NCI-H82 treated with DMSO at 0.1 percent for 48 hours (cell line): ENCODE data around the gene RIMBP2.

Source experiments
- DNase-seq: peaks from one replicate; lab custom pipeline; 2025; ENCODE audit not compliant: unreplicated experiment; lab: John Stamatoyannopoulos, UW

RIMBP2 gene

DNA sequence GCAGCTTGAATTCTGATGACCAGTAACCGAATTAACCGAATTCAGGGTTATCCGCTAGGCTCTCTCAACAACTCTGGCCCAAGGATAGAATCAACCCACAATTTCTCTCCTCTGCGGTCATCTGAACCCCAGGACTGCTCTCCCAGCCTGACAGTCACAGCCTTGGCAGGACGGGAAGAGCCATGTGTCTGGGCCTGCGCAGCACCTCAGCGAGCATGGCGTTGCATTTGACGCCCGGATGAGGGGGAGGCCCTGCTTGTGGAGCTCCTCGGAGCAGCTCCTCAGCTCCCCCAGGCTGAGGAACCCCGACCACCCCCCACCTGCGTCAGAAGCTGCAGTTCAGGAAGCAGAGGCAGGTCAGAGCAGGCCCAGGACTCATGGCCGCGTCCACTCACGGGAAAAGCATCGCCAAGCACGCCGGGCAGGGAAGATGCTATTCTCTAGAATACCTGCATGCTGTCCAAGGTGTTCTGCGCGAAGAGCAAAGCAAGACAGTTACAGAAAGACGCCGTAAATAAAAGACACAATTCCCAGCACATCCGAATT is 247.3 kb downstream of the RIMBP2 start:
- DNase-seq = no peak

DNA sequence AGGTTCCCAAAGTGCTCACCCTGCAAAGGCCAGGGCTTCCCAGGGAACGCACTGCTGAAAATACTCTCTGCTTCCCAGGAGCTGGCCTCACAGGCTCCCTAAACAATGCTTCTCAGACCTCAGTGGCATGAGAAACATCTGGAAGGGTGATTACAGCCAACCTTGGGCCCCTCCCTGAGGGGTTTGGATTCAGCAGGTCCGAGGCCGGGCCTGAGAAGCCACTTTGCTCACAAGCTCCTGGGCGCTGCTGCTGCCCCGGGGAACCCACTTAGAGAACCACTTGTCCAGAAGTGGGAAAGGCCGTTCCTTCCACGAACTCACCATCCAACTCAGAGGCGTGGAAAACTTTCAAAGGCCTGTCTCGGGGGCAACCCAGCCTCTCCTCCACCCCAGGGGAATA is 247.9 kb downstream of the RIMBP2 start:
- no peak for DNase-seq

DNA sequence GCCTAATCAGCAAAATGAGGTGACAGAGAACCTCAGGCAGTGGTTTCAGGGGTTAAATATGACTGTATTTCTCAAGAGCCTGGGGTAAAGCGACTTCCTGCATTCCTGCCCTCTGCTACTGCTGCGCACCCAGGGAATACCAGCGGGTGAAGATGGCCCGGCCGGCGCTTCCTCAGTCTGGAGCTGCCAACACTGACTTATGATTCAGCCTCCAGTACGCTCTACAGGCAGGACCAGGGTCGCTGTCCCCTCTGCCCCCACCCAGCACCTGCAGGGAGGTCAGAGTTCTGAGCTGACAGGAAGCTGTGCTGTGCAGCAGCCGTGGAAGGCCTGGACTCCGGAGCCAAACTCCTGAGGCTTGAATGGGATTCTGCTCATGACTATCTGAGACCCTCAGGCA is 250.5 kb downstream of the RIMBP2 start:
- DNase-seq = no peak

DNA sequence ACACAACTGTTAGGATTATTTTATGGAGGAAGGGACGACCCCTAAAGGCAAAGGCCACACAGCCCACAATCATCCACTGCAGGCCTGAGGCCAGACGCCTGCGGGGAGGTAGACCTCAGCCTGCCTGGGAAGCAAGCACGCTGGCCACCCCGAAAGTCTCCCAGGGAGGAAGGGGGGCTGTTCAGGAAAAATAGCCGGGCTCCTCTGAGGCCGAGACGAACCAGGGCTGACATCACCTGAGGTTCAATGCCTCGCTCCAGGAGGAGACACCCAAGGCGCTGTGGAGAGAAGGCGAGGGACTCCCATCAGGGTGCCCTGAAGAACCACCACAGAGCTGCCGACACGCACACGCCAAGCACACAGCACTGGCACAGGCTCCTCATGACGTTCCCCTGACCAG is 251.1 kb downstream of the RIMBP2 start:
- DNase-seq = no peak

DNA sequence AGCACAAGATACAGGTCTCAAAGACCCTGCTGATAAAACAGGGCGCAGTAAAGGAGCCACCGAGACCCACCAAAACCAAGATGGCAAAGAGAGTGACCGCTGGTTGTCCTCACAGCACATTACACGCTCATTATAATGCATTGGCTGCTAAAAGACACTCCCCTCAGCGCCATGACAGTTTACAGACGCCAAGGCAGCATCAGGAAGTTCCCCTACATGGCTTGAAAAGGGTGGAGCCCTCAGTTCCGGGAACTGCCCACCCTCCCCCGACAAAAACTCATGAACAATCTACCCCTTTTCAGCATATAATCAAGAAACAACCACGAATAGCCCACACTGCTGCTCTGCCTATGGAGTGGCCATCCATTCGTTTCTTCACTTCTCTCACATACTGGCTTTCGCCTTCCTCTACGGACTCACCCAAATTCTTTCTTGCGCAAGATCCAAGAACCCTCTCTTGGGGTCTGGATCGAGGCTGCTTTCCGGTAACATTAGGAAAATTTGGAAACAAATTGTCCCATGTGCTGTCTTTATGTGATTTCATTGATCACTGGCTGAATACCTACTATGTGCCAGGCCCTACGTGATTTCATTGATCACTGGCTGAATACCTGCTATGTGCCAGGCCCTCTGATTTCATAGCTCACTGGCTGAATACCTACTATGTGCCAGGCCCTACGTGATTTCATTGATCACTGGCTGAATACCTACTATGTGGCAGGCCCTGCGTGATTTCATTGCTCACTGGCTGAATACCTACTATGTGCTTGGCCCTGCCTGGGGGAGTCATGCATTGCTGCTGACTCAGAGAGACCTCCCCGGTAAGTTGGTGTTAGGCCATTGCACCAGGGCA is 252.1 kb downstream of the RIMBP2 start:
- DNase-seq = no peak

DNA sequence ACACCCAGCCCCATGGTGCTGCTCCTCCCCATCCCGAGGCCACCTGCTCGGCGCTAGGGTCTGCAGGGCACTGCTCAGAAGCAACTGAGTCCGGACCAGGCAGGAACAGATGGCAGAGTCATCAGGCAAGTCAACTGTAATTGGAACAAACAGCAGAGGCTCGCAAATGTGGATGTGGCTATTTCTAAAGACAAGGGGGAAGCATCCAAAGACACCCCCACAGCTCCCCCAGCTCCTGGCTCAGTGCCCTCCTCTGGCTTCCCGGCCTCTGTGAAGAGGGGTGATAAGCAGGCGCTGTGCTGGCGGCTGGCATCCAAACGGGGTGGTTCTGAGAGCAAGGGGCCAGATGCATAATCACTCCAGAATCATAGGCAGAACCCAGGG is 252.8 kb downstream of the RIMBP2 start:
- DNase-seq = no peak

DNA sequence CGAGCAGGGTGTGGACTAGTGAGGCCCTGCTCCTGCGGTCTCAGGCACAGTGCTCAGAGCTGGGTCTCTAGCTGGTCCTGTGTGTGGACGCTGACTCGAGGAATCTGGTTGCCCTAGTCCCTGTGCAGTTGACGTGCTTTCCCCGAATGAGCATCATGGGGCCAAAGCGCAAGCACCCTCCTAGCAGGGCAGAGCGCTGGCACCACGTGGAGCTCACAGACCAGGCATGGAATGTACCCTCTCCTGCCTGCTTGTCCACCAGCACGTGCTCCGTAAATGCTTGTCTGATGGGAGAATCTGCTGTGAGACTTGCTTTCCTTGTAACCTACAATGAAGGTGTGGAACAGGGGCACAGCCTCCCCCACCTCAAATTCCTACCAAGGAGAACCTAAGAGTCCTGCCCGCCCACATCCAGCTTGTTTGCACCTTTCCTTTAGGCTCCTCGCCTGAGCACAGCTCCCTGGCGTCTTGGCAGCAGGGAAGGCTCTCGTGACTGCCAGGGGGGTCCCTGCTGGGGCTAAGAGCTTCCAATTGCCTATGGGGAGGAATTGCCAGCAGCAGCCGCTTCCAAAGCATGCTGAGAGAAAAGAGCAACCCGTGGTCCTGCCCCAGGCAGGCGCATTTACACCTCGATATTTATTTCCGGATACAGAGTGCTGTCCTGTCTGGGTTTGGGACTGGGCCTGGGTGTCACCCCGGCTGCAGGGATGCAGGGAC is 253.4 kb downstream of the RIMBP2 start:
- no peak for DNase-seq

DNA sequence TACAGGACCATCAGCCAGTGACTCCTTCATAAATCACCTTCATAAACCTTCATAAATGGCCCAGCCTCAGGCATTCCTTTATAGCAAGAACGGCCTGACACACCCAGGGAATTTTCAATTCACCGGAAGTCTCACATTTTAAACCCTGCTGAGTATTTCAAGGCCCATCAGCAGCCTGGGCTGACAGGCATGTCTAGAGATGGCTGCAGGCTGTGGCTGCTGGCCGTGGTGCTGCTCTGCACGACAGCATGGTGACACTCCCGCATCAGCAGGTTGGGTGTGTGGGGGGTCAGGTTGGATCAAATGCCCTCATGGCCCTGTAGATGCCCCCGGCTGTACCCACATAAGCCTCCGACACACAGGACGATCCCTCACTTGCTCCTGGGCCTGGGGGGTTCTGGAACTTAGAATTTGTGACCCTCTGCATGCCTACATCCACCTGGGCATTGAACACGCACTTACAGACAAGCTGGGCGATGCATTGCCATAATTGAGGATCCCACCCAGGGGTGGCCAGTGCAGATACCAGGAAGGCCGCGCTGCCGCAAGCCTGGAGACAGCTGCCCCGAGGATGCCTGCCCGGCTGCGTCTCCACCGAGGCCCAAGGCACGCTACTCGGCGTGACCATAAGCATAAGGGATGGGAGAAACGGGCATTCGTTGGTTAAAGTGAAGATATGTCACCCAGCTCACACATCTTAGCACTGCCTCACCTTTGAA is 254.1 kb downstream of the RIMBP2 start:
- DNase-seq = no peak

DNA sequence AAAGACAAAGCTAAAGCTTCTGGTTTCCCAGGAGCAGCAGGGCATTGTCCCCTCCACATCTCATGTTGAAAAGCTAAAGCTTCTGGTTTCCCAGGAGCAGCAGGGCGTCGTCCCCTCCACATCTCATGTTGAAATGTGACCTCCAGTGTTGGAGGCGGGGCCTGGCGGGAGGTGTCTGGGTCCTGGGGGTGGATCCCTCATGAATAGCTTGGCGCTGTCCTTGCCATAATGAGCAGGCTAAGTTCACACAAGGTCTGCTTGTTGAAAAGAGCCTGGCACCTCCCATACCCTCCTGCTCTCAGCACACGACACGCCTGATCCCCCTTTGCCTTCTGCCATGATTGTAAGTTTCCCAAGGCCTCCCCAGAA is 254.7 kb downstream of the RIMBP2 start:
- no peak for DNase-seq

DNA sequence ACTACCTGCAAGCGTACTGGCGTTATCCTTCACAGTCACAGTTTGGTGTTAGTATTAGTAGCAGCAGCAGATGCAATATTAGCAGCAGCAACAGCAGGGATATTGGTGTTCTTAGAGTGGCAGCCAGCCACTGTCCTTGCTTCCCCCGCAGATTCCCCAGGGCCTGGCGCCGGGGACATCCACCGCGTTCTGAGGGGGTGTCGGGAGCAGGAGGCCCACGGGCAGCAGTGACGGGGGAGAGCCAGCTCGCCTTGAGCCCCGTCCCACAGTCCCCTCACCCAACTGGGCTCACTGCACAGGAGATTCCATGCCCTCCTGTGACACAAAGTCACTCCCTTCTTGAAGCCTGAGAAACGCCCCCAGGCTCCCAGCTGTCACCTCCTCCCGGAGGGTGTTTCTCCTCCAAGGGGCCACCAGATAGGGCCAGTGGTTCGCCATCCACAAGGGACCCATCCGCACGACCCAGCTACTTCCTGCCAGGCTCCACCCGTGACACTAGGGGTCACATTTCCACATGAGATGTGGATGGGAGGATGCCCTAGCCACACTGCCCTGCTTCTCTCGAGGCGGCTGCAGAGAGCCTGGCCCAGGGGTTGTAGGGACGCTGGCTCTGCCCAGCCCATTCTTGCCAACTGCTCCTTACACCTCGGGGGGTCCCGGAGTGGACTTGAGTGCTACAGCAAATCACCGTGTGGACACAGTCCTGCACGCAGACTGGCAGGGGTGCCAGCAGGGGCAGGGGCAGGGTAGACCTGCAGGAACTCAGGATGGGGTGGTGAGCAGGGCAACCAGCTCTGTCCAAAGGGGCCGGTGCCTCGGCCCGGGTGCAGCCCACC is 255.3 kb downstream of the RIMBP2 start:
- no peak for DNase-seq

DNA sequence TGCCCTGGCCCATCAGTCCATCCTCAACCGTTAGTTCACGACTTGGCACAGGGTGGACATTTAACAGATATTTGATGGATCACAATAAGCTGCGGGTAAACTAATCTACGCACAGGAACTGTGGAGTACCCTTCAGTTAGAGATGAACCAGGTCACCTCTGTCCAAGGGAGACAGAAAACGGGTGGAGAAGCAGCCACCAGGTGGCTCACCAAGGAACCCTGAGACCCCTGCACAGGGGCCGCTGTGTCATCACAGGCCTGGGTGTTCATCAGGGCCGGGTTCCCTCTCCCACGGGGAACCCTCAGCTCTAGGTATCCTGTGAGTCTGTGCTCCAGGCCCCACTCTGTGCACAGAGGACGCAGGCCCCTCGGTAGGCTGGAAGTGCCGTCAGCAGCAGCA is 256.2 kb downstream of the RIMBP2 start:
- DNase-seq = no peak

DNA sequence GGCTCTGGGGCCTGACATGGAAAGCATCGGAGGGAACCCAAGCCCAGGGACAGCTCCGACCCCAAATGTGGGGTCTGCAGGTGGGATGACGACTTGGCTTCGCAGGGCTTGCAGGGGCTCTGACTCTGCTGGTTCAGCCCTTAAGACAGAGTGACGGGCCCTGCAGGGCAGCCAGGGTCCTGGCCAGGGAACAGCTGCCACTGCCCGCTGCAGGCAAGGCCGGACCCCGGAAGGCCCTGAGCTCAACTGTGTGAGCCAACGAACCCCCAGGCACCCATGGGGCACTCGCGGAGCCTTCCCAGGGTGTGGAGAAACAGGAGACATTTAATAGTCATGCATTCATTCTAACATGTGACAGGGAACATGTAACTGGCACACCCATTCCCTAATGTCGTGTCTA is 257.8 kb downstream of the RIMBP2 start:
- no peak for DNase-seq

DNA sequence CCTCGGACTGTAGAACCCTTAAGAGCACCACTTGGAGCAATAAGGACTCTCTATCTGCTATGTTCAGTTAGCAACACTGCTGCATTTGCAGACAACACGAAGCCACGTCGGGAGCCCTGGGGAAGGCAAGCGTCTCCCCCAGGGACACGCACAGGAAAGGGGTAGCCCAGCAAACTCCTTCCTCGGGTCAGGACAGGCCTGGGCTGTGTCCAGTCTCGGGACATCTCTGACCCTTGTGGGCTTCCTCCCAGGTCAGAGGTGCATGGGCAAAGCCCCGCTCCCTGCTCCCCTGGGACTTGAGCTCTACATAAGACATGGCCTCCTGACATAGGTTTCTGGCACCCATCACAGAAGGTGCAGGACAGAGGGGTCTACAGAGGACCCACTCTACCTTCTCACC is 258.9 kb downstream of the RIMBP2 start:
- DNase-seq = no peak

DNA sequence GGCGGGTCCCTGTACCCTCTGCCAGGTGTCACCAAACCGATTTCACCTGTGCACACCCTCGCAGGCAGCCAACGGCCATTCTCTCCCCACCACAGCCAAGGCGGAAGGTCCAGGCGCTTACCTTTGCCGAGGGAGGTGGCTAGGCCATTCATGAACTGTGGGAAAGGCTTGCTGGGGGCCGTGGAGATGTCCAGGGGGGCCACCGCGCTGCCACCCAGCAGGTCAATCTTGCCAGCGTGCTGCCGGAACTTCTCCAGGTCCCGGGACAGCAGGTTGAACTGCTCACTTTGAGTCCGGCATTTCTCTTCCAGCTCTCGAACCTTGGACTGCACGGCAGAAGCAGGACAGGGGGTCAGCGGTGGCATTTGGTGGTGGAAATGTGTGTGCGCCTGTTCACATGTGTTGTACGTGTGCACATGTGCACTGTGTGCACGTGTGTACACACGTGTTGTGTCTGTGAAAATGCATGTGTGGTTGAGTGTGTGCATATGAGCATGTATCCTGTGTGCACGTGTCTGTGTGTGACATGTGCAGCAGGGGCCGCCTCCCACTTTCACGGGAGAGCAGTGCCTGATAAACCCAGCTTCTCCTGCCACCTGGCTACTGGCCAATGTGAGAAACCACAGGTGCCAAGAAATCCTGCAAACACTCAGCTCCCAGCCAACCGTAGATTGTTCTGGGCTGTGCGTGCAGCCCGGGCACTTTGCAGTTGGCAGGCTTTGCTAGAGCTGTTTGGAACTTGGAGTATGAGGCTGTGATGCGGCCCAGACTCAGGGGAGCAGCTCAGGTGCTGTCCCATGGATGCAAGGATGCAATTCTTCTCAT is 259.5 kb downstream of the RIMBP2 start:
- no peak for DNase-seq

DNA sequence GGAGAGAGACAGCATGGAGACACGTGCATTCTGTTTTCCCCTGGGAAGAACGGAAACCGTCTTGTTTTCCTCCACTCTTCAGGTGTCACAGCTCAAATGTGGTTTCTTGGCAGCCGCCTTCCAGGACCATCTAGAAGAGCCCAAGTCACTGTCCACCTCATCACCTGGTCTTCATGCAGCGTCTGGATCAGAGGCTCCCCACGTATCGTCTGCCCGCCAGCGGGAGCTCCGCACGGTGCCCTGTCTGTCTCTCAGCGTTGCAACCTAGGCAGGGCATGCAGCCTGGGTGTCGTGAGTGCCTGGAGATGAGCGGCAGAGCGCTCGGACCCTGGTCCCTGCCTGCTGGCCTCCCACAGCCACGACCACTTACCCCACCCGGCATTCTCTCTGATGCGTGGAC is 260.9 kb downstream of the RIMBP2 start:
- DNase-seq = no peak

DNA sequence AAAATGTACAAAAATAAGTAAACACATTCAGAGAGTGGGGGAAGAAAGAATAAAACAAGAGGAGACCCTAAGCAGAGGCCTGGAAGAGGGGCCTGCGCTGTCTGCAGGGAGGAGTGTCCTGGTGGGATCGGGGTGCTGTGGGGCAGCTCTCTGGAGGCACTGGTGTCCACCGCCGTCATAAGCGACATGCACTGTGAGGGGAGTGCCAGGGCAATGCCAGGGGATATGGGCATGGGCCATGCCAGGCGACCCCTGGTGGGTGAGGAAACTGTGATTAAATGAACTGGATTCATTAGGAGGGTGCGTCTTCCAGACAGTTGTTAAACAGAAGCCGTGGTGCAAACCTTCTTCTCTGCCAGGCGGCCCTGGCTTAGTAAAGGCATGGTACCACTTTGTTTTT is 261.8 kb downstream of the RIMBP2 start:
- DNase-seq = no peak

DNA sequence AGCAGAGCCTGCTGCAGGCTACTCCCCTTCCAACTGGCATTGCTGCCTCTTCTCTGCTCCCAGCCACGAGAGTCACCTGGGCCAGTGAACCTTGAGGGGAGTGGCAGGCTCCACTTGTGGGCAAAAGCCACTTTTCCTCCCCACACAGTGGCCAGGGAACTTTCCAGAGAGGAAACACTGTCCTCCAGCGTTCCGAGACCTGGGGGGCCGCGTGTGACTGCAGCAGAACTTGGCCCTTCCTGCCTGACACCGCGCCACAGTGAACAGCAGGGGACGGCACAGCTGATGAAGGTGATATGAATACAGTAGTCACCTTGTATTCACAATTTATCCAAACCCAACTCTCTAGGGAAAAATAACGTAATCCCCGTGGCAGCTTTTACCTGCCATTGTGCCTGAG is 263.6 kb downstream of the RIMBP2 start:
- DNase-seq = no peak

DNA sequence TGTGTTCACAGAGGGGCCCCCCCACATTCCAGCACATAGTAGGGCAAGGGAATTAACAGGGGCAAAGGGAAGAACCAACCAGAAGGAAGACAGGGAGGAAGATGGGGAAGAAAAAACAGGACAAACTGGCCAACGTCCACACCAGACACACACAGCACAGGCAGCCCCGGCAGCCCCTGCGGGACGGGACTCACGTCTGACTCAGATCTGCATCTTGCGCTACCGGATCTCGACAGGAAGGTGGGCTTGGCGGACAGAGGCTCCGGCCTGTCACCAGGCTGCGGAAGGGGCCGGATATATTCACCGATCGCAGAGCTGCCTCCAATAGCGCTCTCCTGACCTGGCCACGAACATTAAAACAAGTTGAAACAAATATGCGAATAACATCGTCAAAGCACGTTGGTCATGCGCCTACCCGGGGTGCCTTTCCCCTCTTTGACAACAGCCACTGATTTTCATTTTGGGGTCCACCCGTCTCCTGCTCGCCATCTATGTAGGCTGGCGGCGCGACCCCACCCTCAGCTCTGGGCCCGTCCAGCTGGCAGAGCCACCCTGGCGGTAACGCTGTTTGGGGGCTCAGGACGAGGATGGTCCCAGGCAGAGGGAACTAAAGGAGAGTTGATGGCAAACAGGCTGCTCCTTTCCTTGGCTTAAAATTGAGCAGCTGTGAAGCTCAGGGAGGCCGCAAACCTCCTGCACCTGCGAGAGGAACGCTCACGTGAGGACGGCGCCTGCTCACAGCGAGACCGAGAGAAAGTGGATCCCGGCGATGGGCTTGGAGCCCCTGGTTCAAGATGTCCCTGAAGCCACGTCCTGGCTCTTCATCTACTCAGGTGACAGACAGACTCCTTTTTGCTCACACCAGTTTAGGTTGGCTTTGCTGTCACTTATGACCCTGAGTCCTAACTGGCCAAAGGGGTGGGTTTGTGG is 264.8 kb downstream of the RIMBP2 start:
- no peak for DNase-seq

DNA sequence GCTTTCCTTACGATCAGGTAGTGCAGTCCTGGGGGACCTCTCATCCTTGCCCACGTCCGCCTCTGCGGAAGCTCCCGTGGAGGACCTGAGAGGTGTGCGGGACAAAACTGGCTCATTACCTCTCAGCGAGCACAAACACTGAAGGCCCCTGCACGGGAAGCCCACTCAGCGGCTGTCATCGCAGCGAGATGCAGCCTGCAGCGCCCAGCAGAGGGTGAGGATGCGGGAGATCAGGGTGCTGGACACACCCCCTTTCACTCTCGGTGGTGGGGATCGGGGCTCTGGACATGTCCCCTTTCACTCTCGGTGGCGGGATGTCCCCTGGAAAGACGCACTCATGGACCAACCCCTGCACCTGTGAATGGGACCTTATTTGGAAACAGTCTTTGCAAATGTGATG is 266.8 kb downstream of the RIMBP2 start:
- no peak for DNase-seq
